ENCODE measurements around the gene CENPT.

- no peak for TF ChIP-seq POLR2A (IDR thresholded peaks at IDR 0.05)
- no peak for TF ChIP-seq CTCF (IDR thresholded peaks at IDR 0.05)
These were observed 45.6 kb downstream of the CENPT start for GRCh38 chr16:67801883-67802282.
